Measurements from ENCODE around the gene AMPH. TPM values are rescaled to one million over a fixed set of nuclear protein-coding genes. Genes with fewer than 3 reads are reported as not detected.

Gene AMPH
- total and polyA plus RNA-seq, 2 of the 4 experiments (the other 2 are of a cell fraction): 3.9 to 4.8 TPM

DNA sequence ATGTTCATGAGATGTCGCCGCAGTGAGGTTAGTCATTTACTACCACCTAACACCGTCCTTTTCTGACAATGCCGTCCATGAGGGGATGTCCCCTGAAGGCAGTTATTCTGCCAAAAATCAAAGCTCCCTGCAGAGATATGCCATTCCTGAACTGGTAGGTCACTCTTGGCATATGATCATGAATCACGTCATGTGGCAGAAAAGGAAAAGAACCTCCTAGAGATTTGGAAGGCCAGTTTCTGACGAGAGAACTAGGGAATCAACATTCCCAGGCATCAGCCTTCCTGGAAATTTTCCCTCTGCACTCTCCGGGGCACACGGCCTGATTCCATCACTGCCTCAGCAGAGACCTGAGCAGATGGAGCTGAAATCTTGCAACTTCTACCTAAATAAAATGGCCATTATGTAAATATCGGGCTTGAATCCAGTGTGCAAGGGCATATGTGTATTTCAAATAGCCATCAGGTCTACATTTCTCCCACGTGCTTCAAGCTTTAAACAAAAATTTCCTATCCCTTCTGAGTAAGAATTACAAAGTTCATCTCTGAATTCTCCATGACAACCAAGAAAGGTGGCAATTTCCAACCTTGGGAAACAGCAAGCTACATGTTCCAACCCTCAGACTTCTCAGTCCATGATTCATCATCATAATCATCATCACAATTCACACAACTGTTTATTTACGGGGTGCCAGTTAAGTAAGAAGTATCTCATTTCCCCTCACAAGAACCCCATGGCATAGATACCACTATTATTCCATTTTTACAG, 46.5 kb downstream of the AMPH start:
- Histone ChIP-seq H4K91ac (ENCODE audit: insufficient read depth, low read depth, low read length) (no peak overlapping the region), H3K9me3 (ENCODE audit: control insufficient read depth, insufficient read depth, low read length) (no peaks in the 10 kb centered on the region), H4K20me1 (ENCODE audit: insufficient read depth, low read length) (no peaks in the 10 kb centered on the region), H2BK120ac (ENCODE audit: low read depth, low read length) (no peak overlapping the region), H4K8ac (ENCODE audit: low read depth in 2 of 2, low read length in 2 of 2) (no peak overlapping the region), H2BK5ac (ENCODE audit: low read depth, low read length, poor library complexity, severe bottlenecking) (no peak overlapping the region), H3K9me1 (ENCODE audit: insufficient read depth, low read length) (no peaks in the 10 kb centered on the region), H3K36me3 (ENCODE audit: control insufficient read depth, insufficient read depth, low read length) (no peaks in the 10 kb centered on the region), H2AK5ac (ENCODE audit: low read depth, low read length) (no peak overlapping the region), H3K56ac (ENCODE audit: extremely low read depth, insufficient read depth, low read length) (no peak overlapping the region), H3K79me1 (ENCODE audit: low read depth in 1 of 2, low read length in 2 of 2) (no peaks in the 10 kb centered on the region), H3K18ac (ENCODE audit: low read depth, low read length) (no peak overlapping the region), H4K5ac (ENCODE audit: low read depth, low read length) (no peak overlapping the region), H3K4ac (ENCODE audit: low read depth, low read length) (no peak overlapping the region), H3K14ac (replicated peaks; ENCODE audit: low read depth, low read length) (no peak overlapping the region), H3K23ac (ENCODE audit: low read depth, low read length) (no peak overlapping the region), H2BK15ac (ENCODE audit: low read depth, low read length) (no peak overlapping the region), H2AFZ (replicated peaks; ENCODE audit: low read length, poor library complexity) (no peak overlapping the region), H3K9ac (ENCODE audit: low read depth, low read length) (no peak overlapping the region), H2BK20ac (ENCODE audit: low read depth, low read length) (peak overlapping the region; percentile 44; the same call in 1 of the 2 replicates), H3K4me1 (ENCODE audit: control insufficient read depth, insufficient read depth, low read length) (peaks cover 2% of the 10 kb centered on the region; the same call in 1 of the 2 replicates), H3K4me2 (ENCODE audit: low read depth, low read length) (no peak overlapping the region), H3K4me3 (ENCODE audit: insufficient read depth, low read depth, low read length) (no peak overlapping the region), H3K27me3 (ENCODE audit: control insufficient read depth, insufficient read depth, low read length) (no peaks in the 10 kb centered on the region), H3K27ac (ENCODE audit: insufficient read depth, low read length) (no peak overlapping the region), H2AK9ac (replicated peaks; ENCODE audit: low read depth, low read length, poor library complexity) (no peak overlapping the region)
- BruUV-seq (replicated peaks): no TSS peak
- ChIA-PET POLR2A (ENCODE audit: unreplicated experiment) (no interaction called here), CTCF (no interaction called here)
- dilution Hi-C loops (cut with HindIII; ENCODE audit: low sequenced_read_pairs, unreplicated experiment): no loop called here
- peak; percentile 32; the same call in 1 of the 2 replicates for ATAC-seq (ENCODE audit: low read depth)
- in situ Hi-C loops (cut with MboI; ENCODE audit: low sequenced_read_pairs): no loop called here
- no peak for TF ChIP-seq SMC3 (IDR thresholded peaks at IDR 0.05; ENCODE audit: low read depth, low read length)
- TF ChIP-seq RFX5 (IDR thresholded peaks at IDR 0.05; ENCODE audit: low read depth, low read length): 0 out of 2 replicates have a peak, but pooled peaks have one; percentile 29
- peak; percentile 71 for DNase-seq
- WGBS, 2 experiments (ENCODE audit: extremely low coverage in 2 of 2, insufficient read length in 1 of 2): 40% methylated on average over 1 of the region's 11 CpGs; no CpG with 5 or more reads in 1 of the 2 experiments
- intact Hi-C loops (cut with micrococcal nuclease): no loop called here
